Stimulated activated CD4-positive, alpha-beta T cell treated with anti-CD3 and anti-CD28 coated beads, Interleukin-2, amount 100 ng/mL, for 24 hours (primary cell): Measurements from ENCODE around the gene SRRM1.
"Not testable (repeated sequence)": the region's sequence is repeated elsewhere in the genome, so short reads cannot be mapped to it uniquely, and the experiment has no call there.

ENCODE experiments used
- DNase-seq, 2 donors: peaks; one replicate each; pipeline ENCODE4 v3.0.0-alpha.2; 2020

Gene SRRM1

GRCh38 chr1:24717887-24718650 lies 75.0 kb downstream of the SRRM1 start:
- DNase-seq, result no peak

- DNase-seq, result no peak
These were observed 77.0 kb downstream of the SRRM1 start for GRCh38 chr1:24720152-24720551.

- DNase-seq, result no peak
These were observed 78.4 kb downstream of the SRRM1 start for GRCh38 chr1:24721533-24721932.

- not testable (repeated sequence) for DNase-seq
These were observed 79.3 kb downstream of the SRRM1 start for GRCh38 chr1:24722073-24723035.
